Brain microvascular endothelial cell (primary cell): ENCODE results near the gene PILRB.

Experiments used
- DNase-seq: peaks from one replicate; pipeline ENCODE4 v3.0.0-alpha.2; 2020
- H3K27ac ChIP-seq: fragments of 250-450 bp; sonication (Bioruptor Pico); 2 replicates; pipeline ENCODE4 v1.5.1; 2020; ENCODE audit warnings: mild to moderate bottlenecking, moderate library complexity
- H3K27me3 ChIP-seq: fragments of 250-450 bp; sonication (Bioruptor Pico); replicated peaks from 2 replicates; pipeline ENCODE4 v1.5.1; 2020; ENCODE audit warnings: mild to moderate bottlenecking
- H3K36me3 ChIP-seq: fragments of 250-450 bp; sonication (Bioruptor Pico); replicated peaks from 2 replicates; pipeline ENCODE4 v1.5.1; 2020; ENCODE audit warnings: mild to moderate bottlenecking
- H3K4me3 ChIP-seq: 2 replicates; pipeline ENCODE4 v1.5.1; 2011; ENCODE audit warnings: low read depth, mild to moderate bottlenecking, control low read depth, low read length, moderate library complexity
- CTCF ChIP-seq: IDR thresholded peaks from 2 replicates; pipeline ENCODE4 v1.5.1; 2011; ENCODE audit warnings: low read depth, mild to moderate bottlenecking, moderate library complexity, low read length, control low read depth, inconsistent platforms; ENCODE audit errors: missing control alignments
- in situ Hi-C: cut with HindIII; loops from 2 replicates; pipeline ENCODE4 v1.10.0; 2017; ENCODE audit warnings: low sequenced_read_pairs, low pct_ligation_motif_present

Gene PILRB

GRCh38 chr7:100411101-100411500, 53.2 kb downstream of the PILRB start:
- Histone ChIP-seq H3K36me3 (no peaks in the 10 kb centered on the region), H3K27ac (no peak overlapping the region), H3K27me3 (peaks cover 15% of the 10 kb centered on the region), H3K4me3 (no peak overlapping the region)
- in situ Hi-C loops: no loop called here
- TF ChIP-seq CTCF: no peak
- no peak for DNase-seq

GRCh38 chr7:100413346-100413745, 55.4 kb downstream of the PILRB start:
- TF ChIP-seq CTCF: no peak
- in situ Hi-C loops: no loop called here
- no peak overlapping the region for H3K4me3 ChIP-seq
- DNase-seq: no peak
- H3K27ac ChIP-seq: no peak overlapping the region
- peaks cover 14% of the 10 kb centered on the region for H3K27me3 ChIP-seq
- no peaks in the 10 kb centered on the region for H3K36me3 ChIP-seq

GRCh38 chr7:100413889-100414288, 56.0 kb downstream of the PILRB start:
- in situ Hi-C loops: no loop called here
- Histone ChIP-seq H3K27ac (no peak overlapping the region), H3K4me3 (no peak overlapping the region), H3K36me3 (no peaks in the 10 kb centered on the region), H3K27me3 (peaks cover 12% of the 10 kb centered on the region)
- TF ChIP-seq CTCF: no peak
- DNase-seq: no peak

- H3K27ac ChIP-seq: no peak overlapping the region
- H3K27me3 ChIP-seq: peaks cover 5% of the 10 kb centered on the region
- no peak for TF ChIP-seq CTCF
- in situ Hi-C loops: no loop called here
- no peaks in the 10 kb centered on the region for H3K36me3 ChIP-seq
- DNase-seq: no peak
- no peak overlapping the region for H3K4me3 ChIP-seq
Measured at GRCh38 chr7:100415448-100415847, 57.5 kb downstream of the PILRB start.
